Smooth muscle cell (in vitro differentiated cells): ENCODE measurements around the gene INPP5D. TPM values are rescaled to one million over a fixed set of nuclear protein-coding genes. Genes with fewer than 3 reads are reported as not detected.

Experiments used
- DNase-seq: peaks from one replicate; lab custom pipeline; 2025; ENCODE audit not compliant: unreplicated experiment; lab: John Stamatoyannopoulos, UW
- H2AFZ ChIP-seq: fragments of 200-600 bp; sonication (generic); 2 replicates; pipeline ENCODE4 v1.6.0; 2016; ENCODE audit warnings: antibody characterized with exemption, low read depth, mild to moderate bottlenecking
- H3F3A ChIP-seq: fragments of 200-600 bp; sonication (generic); 2 replicates; pipeline ENCODE4 v1.6.0; 2017; ENCODE audit warnings: antibody characterized with exemption, low read depth
- H3K27ac ChIP-seq: fragments of 200-600 bp; sonication (generic); 2 replicates; pipeline ENCODE4 v1.5.1; 2016; ENCODE audit warnings: low read depth, mild to moderate bottlenecking
- H3K27me3 ChIP-seq: fragments of 200-600 bp; sonication (generic); 2 replicates; pipeline ENCODE4 v1.6.1; 2016; ENCODE audit warnings: low read depth, mild to moderate bottlenecking
- H3K36me3 ChIP-seq: fragments of 200-600 bp; sonication (generic); 2 replicates; pipeline ENCODE4 v1.5.1; 2016; ENCODE audit warnings: low read depth
- H3K4me1 ChIP-seq: fragments of 200-600 bp; sonication (generic); 2 replicates; pipeline ENCODE4 v1.5.1; 2016; ENCODE audit warnings: low read depth
- H3K4me2 ChIP-seq: fragments of 200-600 bp; sonication (generic); 2 replicates; pipeline ENCODE4 v1.6.0; 2016; ENCODE audit warnings: mild to moderate bottlenecking
- H3K4me3 ChIP-seq: fragments of 200-600 bp; sonication (generic); 2 replicates; pipeline ENCODE4 v1.5.1; 2016; ENCODE audit warnings: mild to moderate bottlenecking
- H3K79me2 ChIP-seq: fragments of 200-600 bp; sonication (generic); 2 replicates; pipeline ENCODE4 v1.6.0; 2016; ENCODE audit warnings: low read depth, mild to moderate bottlenecking
- H3K9ac ChIP-seq: fragments of 200-600 bp; sonication (generic); 2 replicates; pipeline ENCODE4 v1.6.0; 2016; ENCODE audit warnings: low read depth
- H3K9me3 ChIP-seq: fragments of 200-600 bp; sonication (generic); replicated peaks from 2 replicates; pipeline ENCODE4 v1.5.1; 2016; ENCODE audit warnings: low read depth
- H4K20me1 ChIP-seq: fragments of 200-600 bp; sonication (generic); 2 replicates; pipeline ENCODE4 v1.6.0; 2016; ENCODE audit warnings: low read depth
- CTCF ChIP-seq: fragments of 200-600 bp; sonication (generic); IDR thresholded peaks from 2 replicates; pipeline ENCODE4 v1.5.1; 2017; ENCODE audit warnings: borderline replicate concordance, mild to moderate bottlenecking, antibody characterized with exemption; ENCODE audit not compliant: insufficient read depth, poor library complexity, severe bottlenecking
- WGBS: methylation state at CpG from one replicate; pipeline ENCODE4 v1.1.7; 2016; ENCODE audit warnings: low lambda C conversion rate; 5-methylcytosine and 5-hydroxymethylcytosine counted together
- polyA plus RNA-seq: library from polyadenylated mRNA; unstranded; fragments of >200 nt; fragmentation: Nextera tagmentation; extraction: Ambion mirVana; gene quantifications from 2 replicates; pipeline ENCODE4 v1.2.1, GENCODE V29; 2016
- total RNA-seq: library from RNA; depleted of rRNA; stranded (reverse); fragments of >200 nt; gene quantifications from 2 replicates; pipeline ENCODE4 v1.2.3, GENCODE V29; 2014

The INPP5D gene
- total and polyA plus RNA-seq, 2 experiments from 2014 or later, result 5.6 to 17.8 TPM

DNA sequence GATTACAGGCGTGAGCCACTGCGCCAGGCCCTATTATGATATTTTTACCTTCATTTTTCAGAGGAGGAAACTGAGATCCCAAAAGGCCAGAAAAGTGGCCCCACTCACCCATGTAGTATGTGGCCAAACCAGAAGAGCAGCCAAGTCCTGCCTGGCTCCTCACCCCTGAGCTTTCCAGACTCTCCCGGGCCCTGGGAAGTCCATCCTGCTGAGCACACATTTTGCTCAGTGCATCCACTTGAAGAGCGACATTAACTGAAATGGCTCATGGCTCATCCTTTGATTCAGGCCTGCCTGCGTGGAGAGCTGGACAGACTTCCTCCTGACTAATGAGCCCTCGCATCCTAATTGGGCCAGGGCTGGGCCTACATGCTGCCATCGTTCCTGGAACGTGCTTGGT lies 37.6 kb upstream of the INPP5D start:
- no peak for TF ChIP-seq CTCF
- Histone ChIP-seq H3K27me3 (no peaks in the 10 kb centered on the region), H3K9me3 (no peaks in the 10 kb centered on the region), H2AFZ (no peak overlapping the region), H3K4me1 (no peaks in the 10 kb centered on the region), H3F3A (no peaks in the 10 kb centered on the region), H4K20me1 (no peaks in the 10 kb centered on the region), H3K4me3 (no peak overlapping the region), H3K4me2 (no peak overlapping the region), H3K9ac (no peak overlapping the region), H3K36me3 (no peaks in the 10 kb centered on the region), H3K79me2 (no peaks in the 10 kb centered on the region), H3K27ac (peak overlapping the region; percentile 15)
- no peak for DNase-seq
- 74% methylated on average over 8 of the region's 8 CpGs for WGBS

GRCh38 chr2:233023007-233023760 lies 37.0 kb upstream of the INPP5D start:
- no peak for TF ChIP-seq CTCF
- WGBS, result 94% methylated on average over 18 of the region's 18 CpGs
- H3K27me3 ChIP-seq, result no peaks in the 10 kb centered on the region

DNA sequence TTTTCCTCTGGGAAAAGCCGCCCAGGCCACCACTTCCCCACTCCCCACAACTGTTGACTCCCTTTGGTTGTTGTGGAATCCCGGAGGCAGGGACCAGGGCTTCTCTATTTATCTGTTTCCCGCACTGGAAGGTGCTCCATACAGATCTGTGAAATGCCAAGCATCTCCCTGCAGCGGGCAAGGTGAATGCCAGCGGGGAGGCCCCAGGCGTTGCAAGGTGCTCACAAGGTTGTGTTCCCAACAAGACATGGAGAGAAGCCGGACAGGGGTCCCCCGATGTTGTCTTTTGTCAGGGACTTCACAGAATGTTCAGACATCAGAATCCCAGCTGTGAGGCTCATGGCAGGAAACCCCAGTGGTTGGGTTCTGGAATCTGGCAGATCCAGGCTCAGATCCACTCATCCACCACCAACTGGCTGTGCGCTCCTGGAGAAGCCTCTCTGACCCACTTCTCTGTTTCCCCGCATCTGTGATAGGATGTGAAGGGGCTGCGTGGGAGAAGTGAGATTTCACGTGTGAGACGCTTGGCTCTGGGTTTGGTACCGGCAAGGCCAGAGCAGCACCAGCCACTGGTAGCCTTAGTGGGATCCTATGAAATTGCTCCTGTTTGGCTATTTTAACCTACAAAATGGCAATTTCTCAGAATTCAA lies 36.3 kb upstream of the INPP5D start:
- 93% methylated on average over 14 of the region's 14 CpGs for WGBS
- no peak for DNase-seq
- H4K20me1 ChIP-seq, result no peaks in the 10 kb centered on the region
- H3K79me2 ChIP-seq, result no peaks in the 10 kb centered on the region
- H3K36me3 ChIP-seq, result no peaks in the 10 kb centered on the region
- H2AFZ ChIP-seq, result no peak overlapping the region
- no peak overlapping the region for H3K9ac ChIP-seq
- no peaks in the 10 kb centered on the region for H3F3A ChIP-seq
- no peak overlapping the region for H3K27ac ChIP-seq
- H3K27me3 ChIP-seq, result no peaks in the 10 kb centered on the region
- H3K4me1 ChIP-seq, result no peaks in the 10 kb centered on the region
- H3K4me2 ChIP-seq, result no peak overlapping the region
- no peak overlapping the region for H3K4me3 ChIP-seq
- no peaks in the 10 kb centered on the region for H3K9me3 ChIP-seq
- TF ChIP-seq CTCF, result no peak

More at GRCh38 chr2:233023007-233023760, 37.0 kb upstream of the INPP5D start:
- H3F3A ChIP-seq, result no peaks in the 10 kb centered on the region
- no peaks in the 10 kb centered on the region for H3K9me3 ChIP-seq
- H3K27ac ChIP-seq, result no peak overlapping the region
- no peaks in the 10 kb centered on the region for H4K20me1 ChIP-seq
- H2AFZ ChIP-seq, result no peak overlapping the region
- no peak overlapping the region for H3K9ac ChIP-seq
- H3K79me2 ChIP-seq, result no peaks in the 10 kb centered on the region
- H3K4me3 ChIP-seq, result no peak overlapping the region
- no peak for DNase-seq
- no peaks in the 10 kb centered on the region for H3K4me1 ChIP-seq
- H3K36me3 ChIP-seq, result no peaks in the 10 kb centered on the region
- no peak overlapping the region for H3K4me2 ChIP-seq
